HFFc6 (cell line): ENCODE data around the gene IMPG1. TPM values are rescaled to one million over a fixed set of nuclear protein-coding genes. Genes with fewer than 3 reads are reported as not detected.

Experiments used
- DNase-seq: peaks from one replicate; pipeline ENCODE4 v3.0.0-alpha.2; 2018
- H3K27ac Mint-ChIP-seq: 2 replicates; pipeline ENCODE4 v1.8.0; 2020; ENCODE audit warnings: mild to moderate bottlenecking, mixed read lengths
- H3K27me3 Mint-ChIP-seq: 2 replicates; pipeline ENCODE4 v1.8.0; 2021; ENCODE audit warnings: mild to moderate bottlenecking, moderate library complexity, mixed read lengths; ENCODE audit not compliant: insufficient read depth
- H3K36me3 Mint-ChIP-seq: 2 replicates; pipeline ENCODE4 v1.8.0; 2021; ENCODE audit warnings: low read depth, mixed read lengths
- H3K4me1 Mint-ChIP-seq: 2 replicates; pipeline ENCODE4 v1.8.0; 2020; ENCODE audit warnings: low read depth, mixed read lengths
- H3K4me3 Mint-ChIP-seq: 2 replicates; pipeline ENCODE4 v1.8.0; 2020; ENCODE audit warnings: mild to moderate bottlenecking, moderate library complexity, mixed read lengths
- H3K9me3 Mint-ChIP-seq: 2 replicates; pipeline ENCODE4 v1.8.0; 2020; ENCODE audit warnings: mild to moderate bottlenecking, mixed read lengths
- total RNA-seq, 6 experiments: library from RNA; stranded (reverse); fragmentation: NEBNext Ultra II Directional; extraction: Animal tissue kit (Norgen Biotek cat#: 25700); gene quantifications; 2 replicates in 1 of 6; 3 replicates in 5 of 6; pipeline ENCODE4 v1.2.3, GENCODE V29; 2021
- TF ChIP-seq, protein P1 (sequence below): fragments of 200-600 bp; sonication (generic); IDR thresholded peaks from 2 replicates; pipeline ENCODE4 v1.5.0; 2021; ENCODE audit warnings: antibody characterized with exemption, mild to moderate bottlenecking

The IMPG1 gene
- total RNA-seq, 6 experiments from 2014 or later = not detected

DNA sequence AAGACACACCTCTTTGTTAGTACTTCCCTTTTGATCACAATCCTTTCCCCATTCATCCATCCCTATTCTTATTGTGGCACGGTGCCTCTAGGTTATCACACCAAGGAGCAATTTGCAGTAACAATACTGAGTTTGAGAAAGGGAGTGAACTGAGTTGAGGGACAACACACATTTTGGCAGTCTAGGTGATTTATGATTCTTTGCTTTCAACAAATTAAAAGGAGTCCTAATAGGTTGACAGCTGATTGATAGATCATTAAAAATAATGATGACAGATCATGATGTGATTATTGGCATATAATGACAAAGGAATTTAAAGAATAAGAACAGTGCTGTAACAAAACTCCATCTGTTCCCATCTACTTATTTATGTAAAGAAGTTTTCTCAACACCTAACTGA lies 36.7 kb downstream of the IMPG1 start:
- no peak for DNase-seq
- H3K36me3 Mint-ChIP-seq = no peaks in the 10 kb centered on the region; the same call in 1 of the 2 replicates
- H3K27me3 Mint-ChIP-seq = no peaks in the 10 kb centered on the region
- H3K27ac Mint-ChIP-seq = no peak overlapping the region
- H3K9me3 Mint-ChIP-seq = peaks cover 14% of the 10 kb centered on the region
- TF ChIP-seq, protein P1, sequence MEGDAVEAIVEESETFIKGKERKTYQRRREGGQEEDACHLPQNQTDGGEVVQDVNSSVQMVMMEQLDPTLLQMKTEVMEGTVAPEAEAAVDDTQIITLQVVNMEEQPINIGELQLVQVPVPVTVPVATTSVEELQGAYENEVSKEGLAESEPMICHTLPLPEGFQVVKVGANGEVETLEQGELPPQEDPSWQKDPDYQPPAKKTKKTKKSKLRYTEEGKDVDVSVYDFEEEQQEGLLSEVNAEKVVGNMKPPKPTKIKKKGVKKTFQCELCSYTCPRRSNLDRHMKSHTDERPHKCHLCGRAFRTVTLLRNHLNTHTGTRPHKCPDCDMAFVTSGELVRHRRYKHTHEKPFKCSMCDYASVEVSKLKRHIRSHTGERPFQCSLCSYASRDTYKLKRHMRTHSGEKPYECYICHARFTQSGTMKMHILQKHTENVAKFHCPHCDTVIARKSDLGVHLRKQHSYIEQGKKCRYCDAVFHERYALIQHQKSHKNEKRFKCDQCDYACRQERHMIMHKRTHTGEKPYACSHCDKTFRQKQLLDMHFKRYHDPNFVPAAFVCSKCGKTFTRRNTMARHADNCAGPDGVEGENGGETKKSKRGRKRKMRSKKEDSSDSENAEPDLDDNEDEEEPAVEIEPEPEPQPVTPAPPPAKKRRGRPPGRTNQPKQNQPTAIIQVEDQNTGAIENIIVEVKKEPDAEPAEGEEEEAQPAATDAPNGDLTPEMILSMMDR = no peak
- H3K4me3 Mint-ChIP-seq = no peak overlapping the region
- no peaks in the 10 kb centered on the region for H3K4me1 Mint-ChIP-seq

DNA sequence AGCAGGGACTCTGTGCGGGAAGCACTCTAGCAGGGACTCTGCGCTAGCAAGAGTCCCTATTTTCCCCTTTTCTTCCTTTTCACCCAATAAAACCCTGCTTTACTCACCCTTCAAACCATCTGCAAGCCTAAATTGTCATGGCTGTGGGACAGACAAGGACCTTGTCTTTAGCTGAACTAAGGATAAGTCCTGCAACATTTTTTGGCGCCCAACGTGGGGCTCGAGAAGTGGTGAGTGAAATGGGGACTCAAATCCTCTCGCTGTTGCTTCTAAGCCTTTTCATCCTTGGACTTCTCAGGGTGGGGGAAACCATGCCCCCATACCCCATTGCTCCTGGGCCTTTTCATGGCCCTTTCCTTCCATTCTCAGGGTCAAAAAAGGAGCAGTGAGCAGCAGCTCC lies 46.4 kb downstream of the IMPG1 start:
- no peaks in the 10 kb centered on the region for H3K27me3 Mint-ChIP-seq
- peaks cover 21% of the 10 kb centered on the region for H3K9me3 Mint-ChIP-seq
- TF ChIP-seq, protein P1 = no peak
- H3K4me3 Mint-ChIP-seq = no peak overlapping the region
- no peak for DNase-seq
- H3K27ac Mint-ChIP-seq = no peak overlapping the region
- H3K36me3 Mint-ChIP-seq = peaks cover 10% of the 10 kb centered on the region; the same call in 1 of the 2 replicates
- H3K4me1 Mint-ChIP-seq = no peaks in the 10 kb centered on the region

DNA sequence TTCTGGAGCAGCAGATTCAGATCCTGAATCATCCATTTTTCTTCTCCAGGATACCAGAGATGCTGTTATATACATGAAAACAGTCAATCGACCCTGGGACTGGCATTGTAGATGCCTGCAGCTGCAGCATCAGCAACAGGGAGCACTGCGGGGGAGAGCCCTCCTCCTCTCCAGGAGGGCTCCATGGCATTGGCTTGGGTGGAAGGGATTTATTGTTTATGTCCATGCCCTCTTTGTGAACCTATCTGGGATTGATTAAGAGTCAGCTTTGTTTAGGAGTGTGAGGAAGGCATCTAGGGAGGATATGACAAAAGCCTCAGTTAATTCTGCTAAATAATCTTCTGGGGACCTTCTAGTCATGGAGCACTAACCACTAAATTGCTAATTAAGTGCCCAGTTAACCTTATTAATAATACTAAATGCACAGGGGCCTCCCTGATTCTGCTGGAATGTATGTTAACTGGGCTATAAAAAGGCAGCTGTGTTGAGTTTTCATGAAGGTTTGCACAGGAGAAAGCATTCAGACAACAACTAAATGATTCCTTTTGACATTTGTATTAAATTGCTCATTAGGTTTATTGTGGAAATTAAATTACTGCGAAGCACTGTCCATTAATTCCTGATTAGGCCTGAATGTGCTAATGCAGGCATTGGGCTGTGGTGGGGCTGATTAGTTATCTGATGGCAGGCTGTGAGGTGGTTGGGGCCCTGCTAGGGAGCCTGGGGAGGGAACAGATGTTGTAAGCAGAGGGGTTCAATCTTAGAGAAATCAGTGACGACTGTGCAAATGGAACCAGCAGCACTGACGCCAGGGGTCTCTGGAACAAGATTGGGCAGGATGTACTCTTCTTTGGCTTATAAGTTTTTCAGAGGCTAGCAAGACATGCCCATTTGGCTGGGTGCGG lies 57.6 kb downstream of the IMPG1 start:
- no peaks in the 10 kb centered on the region for H3K36me3 Mint-ChIP-seq
- H3K27me3 Mint-ChIP-seq = no peaks in the 10 kb centered on the region; the same call in 1 of the 2 replicates
- DNase-seq = no peak
- H3K4me1 Mint-ChIP-seq = no peaks in the 10 kb centered on the region
- TF ChIP-seq, protein P1 = no peak
- no peak overlapping the region for H3K27ac Mint-ChIP-seq
- H3K9me3 Mint-ChIP-seq = peaks cover 9% of the 10 kb centered on the region
- no peak overlapping the region for H3K4me3 Mint-ChIP-seq

DNA sequence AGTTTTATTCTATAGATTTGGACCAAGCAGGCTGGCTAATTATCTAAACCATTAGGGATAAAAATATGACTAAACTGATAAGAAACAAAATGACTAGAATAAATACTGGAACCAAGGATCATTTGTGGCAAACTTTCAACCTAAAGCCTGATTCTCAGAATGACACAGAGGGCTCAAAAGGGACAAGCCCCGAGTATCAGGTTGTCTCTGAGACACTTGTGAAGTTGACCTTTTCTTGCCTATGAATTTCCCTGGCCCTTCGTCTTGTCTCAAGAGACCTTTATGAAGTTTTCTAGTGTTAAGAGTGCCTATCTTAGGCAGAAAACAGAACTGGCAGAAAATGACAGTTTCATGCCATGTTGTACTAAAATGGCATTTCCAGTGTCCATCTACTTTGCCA lies 68.3 kb downstream of the IMPG1 start:
- H3K27ac Mint-ChIP-seq = no peak overlapping the region
- H3K4me3 Mint-ChIP-seq = no peak overlapping the region
- no peaks in the 10 kb centered on the region for H3K36me3 Mint-ChIP-seq
- peaks cover 3% of the 10 kb centered on the region; the same call in 1 of the 2 replicates for H3K9me3 Mint-ChIP-seq
- no peaks in the 10 kb centered on the region for H3K4me1 Mint-ChIP-seq
- no peaks in the 10 kb centered on the region; the same call in 1 of the 2 replicates for H3K27me3 Mint-ChIP-seq
- DNase-seq = no peak
- TF ChIP-seq, protein P1 = no peak

GRCh38 chr6:76003686-76004085 lies 68.8 kb downstream of the IMPG1 start:
- no peak overlapping the region for H3K27ac Mint-ChIP-seq
- H3K27me3 Mint-ChIP-seq = no peaks in the 10 kb centered on the region; the same call in 1 of the 2 replicates
- H3K9me3 Mint-ChIP-seq = peaks cover 3% of the 10 kb centered on the region; the same call in 1 of the 2 replicates
- H3K4me1 Mint-ChIP-seq = no peaks in the 10 kb centered on the region
- DNase-seq = no peak
- no peaks in the 10 kb centered on the region for H3K36me3 Mint-ChIP-seq
- H3K4me3 Mint-ChIP-seq = no peak overlapping the region
- TF ChIP-seq, protein P1 = no peak
